HL-60/S4 (cell line): ENCODE results near the gene OR4C46.
"Not testable (repeated sequence)": the region's sequence is repeated elsewhere in the genome, so short reads cannot be mapped to it uniquely, and the experiment has no call there.

Source experiments
- in situ Hi-C: fragments of 300-500 bp; cut with MboI; formaldehyde crosslinking; loops from 2 replicates; pipeline ENCODE4 v1.14.3; 2022; ENCODE audit warnings: low sequenced_read_pairs

The OR4C46 gene

DNA sequence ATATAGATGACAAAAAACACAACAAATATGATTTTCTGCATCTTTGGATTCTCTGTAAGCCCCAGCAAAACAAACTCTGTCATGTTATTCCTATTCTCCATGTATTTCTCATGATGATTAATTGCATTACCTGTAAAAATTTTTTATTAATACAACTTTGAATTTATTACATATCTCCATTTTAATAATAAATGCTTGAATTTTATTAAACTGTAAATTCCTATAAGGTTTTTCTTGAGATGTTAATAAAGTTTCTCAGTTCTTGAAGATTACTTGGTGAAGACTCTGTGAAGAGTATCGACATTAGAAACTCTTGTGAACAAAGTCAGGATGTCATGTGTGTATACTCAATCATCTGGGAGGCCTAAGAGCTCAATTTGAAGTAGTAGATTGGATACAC lies at the start of gene OR4C46:
Gene OR4C46, minus strand, starts transcription at position 101 of the 400 bp plus-strand sequence. Its CDS starts 0 bp downstream, at position 101.
- in situ Hi-C loops, result no loop called here

DNA sequence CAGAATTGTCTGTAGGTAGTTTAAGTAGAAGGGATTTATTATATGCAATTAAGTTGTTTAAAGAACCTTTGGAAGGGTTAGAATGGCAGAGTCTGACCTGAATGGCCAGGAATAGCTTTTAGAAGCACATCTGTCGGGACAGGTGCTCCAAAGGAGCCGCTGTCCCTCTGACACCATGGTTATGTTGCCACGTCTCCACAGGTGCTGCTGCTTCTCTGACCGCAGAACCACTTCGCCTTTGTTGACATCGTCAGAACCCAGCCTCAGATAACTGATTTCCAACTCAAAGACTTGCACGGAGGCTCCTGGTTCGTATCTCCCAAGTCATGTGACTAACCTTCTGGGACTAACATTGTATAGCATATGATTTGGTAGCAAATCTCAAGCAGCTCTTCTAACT lies 41.8 kb upstream of the OR4C46 start:
- in situ Hi-C loops, result not testable (repeated sequence)

DNA sequence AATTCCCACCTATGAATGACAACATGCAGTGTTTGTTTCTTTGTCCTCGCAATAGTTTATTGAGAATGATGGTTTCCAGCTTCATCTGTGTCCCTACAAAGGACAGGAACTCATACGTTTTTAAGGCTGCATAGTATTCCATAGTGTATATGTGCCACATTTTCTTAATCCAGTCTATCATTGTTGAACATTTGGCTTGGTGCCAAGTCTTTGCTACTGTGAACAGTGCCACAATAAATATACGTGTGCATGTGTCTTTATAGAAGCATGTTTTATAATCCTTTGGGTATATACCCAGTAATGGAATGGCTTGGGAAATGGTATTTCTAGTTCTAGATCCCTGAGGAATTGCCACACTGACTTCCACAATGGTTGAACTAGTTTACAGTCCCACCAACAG lies 42.4 kb downstream of the OR4C46 start:
- in situ Hi-C loops, result not testable (repeated sequence)

DNA sequence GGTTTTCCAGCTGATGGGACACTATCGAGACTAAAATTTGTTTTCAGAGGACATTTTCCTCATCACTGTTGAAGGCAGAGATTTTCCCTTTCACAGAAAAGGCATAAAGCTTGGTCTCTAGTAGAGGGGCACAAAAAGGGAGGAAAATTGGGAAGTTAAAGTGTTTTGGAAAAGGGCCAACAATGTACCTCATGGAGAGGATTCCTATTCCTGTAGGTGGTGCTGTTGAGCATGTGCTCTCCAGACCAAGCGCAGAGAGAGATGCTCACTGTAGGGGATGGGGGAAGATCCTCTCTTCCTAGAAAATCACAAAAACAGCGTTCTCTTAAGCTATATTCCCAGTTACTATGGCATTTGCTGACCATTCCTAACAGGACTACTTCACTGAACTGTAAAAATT lies 44.9 kb downstream of the OR4C46 start:
- in situ Hi-C loops, result no loop called here

DNA sequence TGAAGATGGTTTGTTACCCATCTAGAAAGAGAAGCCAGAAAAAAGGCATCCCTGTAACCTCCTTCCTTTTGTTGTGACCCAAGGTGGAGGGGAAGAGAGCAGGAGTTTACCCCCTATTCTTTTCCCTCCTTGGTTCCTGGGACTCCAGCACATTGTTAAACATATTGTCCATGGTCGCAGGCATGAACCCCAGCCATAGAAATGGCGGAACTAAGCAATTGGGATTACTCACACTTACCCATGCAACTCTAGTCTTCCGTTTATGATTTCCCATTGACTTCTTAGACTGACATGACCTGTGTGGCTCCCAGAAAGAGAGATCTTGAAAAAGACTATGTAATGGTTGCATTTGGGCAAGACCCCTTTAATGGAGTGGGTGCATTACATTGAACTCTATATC lies 45.4 kb downstream of the OR4C46 start:
- in situ Hi-C loops, result no loop called here
